Peyer's patch (tissue), 4 donors: ENCODE data around the gene PBX1. TPM values are rescaled to one million over a fixed set of nuclear protein-coding genes. Genes with fewer than 3 reads are reported as not detected.

Experiments
- DNase-seq, 3 donors: peaks; one replicate each; pipeline ENCODE4 v3.0.0-alpha.2; 2017 to 2019
- H3K27ac ChIP-seq, 4 donors: fragments of 200-600 bp; sonication (generic); one replicate each; pipeline ENCODE4 v1.5.1; 2016 to 2019
- H3K27me3 ChIP-seq, 2 donors: fragments of 200-600 bp; sonication (generic); one replicate each; pipeline ENCODE4 v1.5.1; 2019
- H3K36me3 ChIP-seq, 3 donors: fragments of 200-600 bp; sonication (generic); one replicate each; pipeline ENCODE4 v1.5.1; 2016 to 2019
- H3K4me1 ChIP-seq, 4 donors: fragments of 200-600 bp; sonication (generic); one replicate each; pipeline ENCODE4 v1.5.1; 2016 to 2019
- H3K4me3 ChIP-seq, 4 donors: fragments of 200-600 bp; sonication (generic); 1 replicate in 3 of 4; 2 replicates in 1 of 4; pipeline ENCODE4 v1.5.1; 2016 to 2019; ENCODE audit warnings: mild to moderate bottlenecking in 1 of 4
- H3K9me3 ChIP-seq, 4 donors: fragments of 200-600 bp; sonication (generic); one replicate each; pipeline ENCODE4 v1.5.1; 2016 to 2019; ENCODE audit warnings: mild to moderate bottlenecking in 1 of 4
- POLR2A ChIP-seq, 2 donors: fragments of 450-650 bp; IDR thresholded peaks; one replicate each; pipeline ENCODE4 v1.5.1; 2017; ENCODE audit warnings: antibody characterized with exemption in 2 of 2, mild to moderate bottlenecking in 2 of 2, moderate library complexity in 2 of 2
- total RNA-seq, 4 donors: library from RNA; depleted of rRNA; stranded (reverse); fragments of >200 nt; gene quantifications; one replicate each; pipeline ENCODE4 v1.1.0, GENCODE V29; 2016
- TF ChIP-seq, protein P1 (sequence below), 6 experiments: fragments of 450-650 bp in 4 of 6; fragments of 200-600 bp in 2 of 6; sonication (generic) in 1 of 6; IDR thresholded peaks; one replicate each; pipeline ENCODE4 v1.5.1; 2017 to 2019; ENCODE audit warnings: antibody characterized with exemption in 6 of 6, mild to moderate bottlenecking in 3 of 6, moderate library complexity in 1 of 6

Gene PBX1
- total RNA-seq, 4 donors from 2014 or later = 20.6 to 57.5 (median 40.4) TPM

DNA sequence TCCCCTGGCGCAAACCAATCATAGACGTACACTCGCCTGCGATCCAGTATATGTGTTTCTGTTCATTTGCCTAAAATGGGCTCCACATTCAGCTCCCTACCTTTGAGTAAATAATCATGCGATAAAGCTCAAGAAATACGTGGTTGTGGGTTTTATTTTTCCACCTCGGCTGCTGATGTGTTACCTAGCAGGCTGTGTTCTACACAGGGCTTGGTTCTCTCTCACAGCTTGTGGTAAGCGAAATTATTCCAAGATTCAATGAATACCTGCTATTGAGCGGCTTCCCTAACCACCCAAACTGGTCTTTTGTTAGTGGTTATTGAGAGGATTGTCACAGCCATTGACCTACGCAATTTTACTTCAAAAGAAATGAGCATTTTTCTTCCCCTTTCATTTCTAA, 180.2 kb downstream of the PBX1 start:
- no peak for DNase-seq
- peaks cover 0 to 13% (median 0%) of the 10 kb centered on the region in 4 donors for H3K4me1 ChIP-seq
- H3K36me3 ChIP-seq = no peaks in the 10 kb centered on the region
- H3K27ac ChIP-seq = no peak overlapping the region
- H3K9me3 ChIP-seq = no peaks in the 10 kb centered on the region
- no peak overlapping the region for H3K4me3 ChIP-seq
- TF ChIP-seq, protein P1, sequence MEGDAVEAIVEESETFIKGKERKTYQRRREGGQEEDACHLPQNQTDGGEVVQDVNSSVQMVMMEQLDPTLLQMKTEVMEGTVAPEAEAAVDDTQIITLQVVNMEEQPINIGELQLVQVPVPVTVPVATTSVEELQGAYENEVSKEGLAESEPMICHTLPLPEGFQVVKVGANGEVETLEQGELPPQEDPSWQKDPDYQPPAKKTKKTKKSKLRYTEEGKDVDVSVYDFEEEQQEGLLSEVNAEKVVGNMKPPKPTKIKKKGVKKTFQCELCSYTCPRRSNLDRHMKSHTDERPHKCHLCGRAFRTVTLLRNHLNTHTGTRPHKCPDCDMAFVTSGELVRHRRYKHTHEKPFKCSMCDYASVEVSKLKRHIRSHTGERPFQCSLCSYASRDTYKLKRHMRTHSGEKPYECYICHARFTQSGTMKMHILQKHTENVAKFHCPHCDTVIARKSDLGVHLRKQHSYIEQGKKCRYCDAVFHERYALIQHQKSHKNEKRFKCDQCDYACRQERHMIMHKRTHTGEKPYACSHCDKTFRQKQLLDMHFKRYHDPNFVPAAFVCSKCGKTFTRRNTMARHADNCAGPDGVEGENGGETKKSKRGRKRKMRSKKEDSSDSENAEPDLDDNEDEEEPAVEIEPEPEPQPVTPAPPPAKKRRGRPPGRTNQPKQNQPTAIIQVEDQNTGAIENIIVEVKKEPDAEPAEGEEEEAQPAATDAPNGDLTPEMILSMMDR (IDR thresholded peaks at IDR 0.05) = no peak
- TF ChIP-seq POLR2A (IDR thresholded peaks at IDR 0.05) = no peak
- H3K27me3 ChIP-seq = no peaks in the 10 kb centered on the region

DNA sequence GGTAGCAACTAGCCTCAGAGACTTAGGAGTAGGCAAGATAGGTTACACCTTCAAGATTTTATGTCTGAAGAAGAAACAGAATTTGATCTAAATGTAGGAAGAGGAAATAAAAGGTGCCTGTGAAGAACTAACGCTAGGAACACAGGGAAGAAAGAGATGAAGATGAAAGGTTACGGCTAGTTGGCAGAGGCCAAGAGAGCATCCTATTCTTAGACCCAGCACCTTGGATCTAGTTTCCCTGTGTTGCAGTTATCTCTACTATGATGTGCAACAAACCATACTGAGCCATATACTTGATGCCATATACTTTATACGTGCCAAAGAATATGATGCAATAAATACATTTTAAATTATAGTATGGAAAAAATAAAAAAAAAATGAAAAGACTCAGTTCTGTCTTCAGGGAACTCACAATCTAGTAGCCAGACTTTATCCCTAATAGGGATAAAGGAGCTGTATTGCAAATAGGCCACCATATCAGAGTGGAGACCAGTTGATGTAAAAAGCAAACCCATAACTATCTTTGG, 181.1 kb downstream of the PBX1 start:
- H3K4me3 ChIP-seq = no peak overlapping the region
- no peaks in the 10 kb centered on the region for H3K27me3 ChIP-seq
- no peak for TF ChIP-seq POLR2A (IDR thresholded peaks at IDR 0.05)
- TF ChIP-seq, protein P1 (IDR thresholded peaks at IDR 0.05) = no peak
- no peaks in the 10 kb centered on the region for H3K9me3 ChIP-seq
- peaks cover 0 to 13% (median 0%) of the 10 kb centered on the region in 4 donors for H3K4me1 ChIP-seq
- H3K36me3 ChIP-seq = no peaks in the 10 kb centered on the region
- no peak overlapping the region for H3K27ac ChIP-seq
- no peak for DNase-seq

DNA sequence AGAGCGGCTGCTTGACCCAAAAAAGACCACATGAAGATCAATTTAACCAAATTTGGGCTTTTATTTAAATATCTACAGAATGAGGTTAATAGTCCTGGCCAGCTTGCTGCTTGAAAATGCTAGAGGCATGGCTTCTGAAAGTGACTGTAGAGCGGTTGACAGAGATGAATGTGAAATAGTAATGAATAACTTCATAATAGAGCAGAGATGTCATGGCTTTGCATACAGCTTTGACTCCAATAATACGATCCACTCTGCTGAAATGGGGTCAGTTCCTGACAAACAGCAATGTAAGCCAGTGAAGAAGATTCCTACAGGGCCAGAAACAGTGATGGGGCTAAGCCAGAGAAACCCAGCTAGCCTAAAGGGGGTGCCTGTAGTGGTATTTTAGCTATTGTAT, 183.8 kb downstream of the PBX1 start:
- Histone ChIP-seq H3K4me3 (no peak overlapping the region), H3K36me3 (no peaks in the 10 kb centered on the region), H3K9me3 (no peaks in the 10 kb centered on the region), H3K27ac (no peak overlapping the region), H3K27me3 (no peaks in the 10 kb centered on the region), H3K4me1 (no peaks in the 10 kb centered on the region)
- no peak for DNase-seq
- no peak for TF ChIP-seq POLR2A (IDR thresholded peaks at IDR 0.05)

DNA sequence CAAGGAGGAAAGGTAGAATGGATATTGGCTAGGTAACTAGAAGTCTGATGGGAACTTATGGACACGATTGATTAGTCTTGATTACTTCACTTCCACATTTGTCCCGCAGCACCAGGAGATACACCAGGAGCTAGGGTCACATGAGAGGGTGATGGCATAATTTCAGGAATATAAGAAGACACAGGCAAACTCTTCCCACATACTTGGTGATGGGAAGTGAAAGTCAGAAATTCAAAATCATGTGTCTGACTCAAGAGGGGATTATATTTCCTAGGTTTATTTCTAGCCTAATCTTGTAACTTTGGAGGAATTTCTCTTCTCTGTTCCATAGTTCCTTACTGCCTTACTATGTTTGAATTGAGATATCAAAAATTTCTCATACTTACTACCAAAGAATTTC, 185.0 kb downstream of the PBX1 start:
- Histone ChIP-seq H3K36me3 (no peaks in the 10 kb centered on the region), H3K4me3 (no peak overlapping the region), H3K9me3 (no peaks in the 10 kb centered on the region), H3K27ac (no peak overlapping the region), H3K4me1 (no peaks in the 10 kb centered on the region), H3K27me3 (no peaks in the 10 kb centered on the region)
- no peak for TF ChIP-seq POLR2A (IDR thresholded peaks at IDR 0.05)
- TF ChIP-seq, protein P1 (IDR thresholded peaks at IDR 0.05) = no peak
- DNase-seq = no peak

GRCh38 chr1:164745736-164746135, 186.8 kb downstream of the PBX1 start:
- no peaks in the 10 kb centered on the region for H3K36me3 ChIP-seq
- DNase-seq = no peak
- H3K27me3 ChIP-seq = no peaks in the 10 kb centered on the region
- H3K4me3 ChIP-seq = no peak overlapping the region
- no peak overlapping the region for H3K27ac ChIP-seq
- H3K9me3 ChIP-seq = no peaks in the 10 kb centered on the region
- TF ChIP-seq POLR2A (IDR thresholded peaks at IDR 0.05) = no peak
- TF ChIP-seq, protein P1 (IDR thresholded peaks at IDR 0.05) = no peak
- no peaks in the 10 kb centered on the region for H3K4me1 ChIP-seq

GRCh38 chr1:164746632-164747031, 187.6 kb downstream of the PBX1 start:
- no peak overlapping the region for H3K4me3 ChIP-seq
- H3K36me3 ChIP-seq = no peaks in the 10 kb centered on the region
- no peak for TF ChIP-seq POLR2A (IDR thresholded peaks at IDR 0.05)
- TF ChIP-seq, protein P1 (IDR thresholded peaks at IDR 0.05) = no peak
- H3K27me3 ChIP-seq = no peaks in the 10 kb centered on the region
- H3K9me3 ChIP-seq = no peaks in the 10 kb centered on the region
- no peak overlapping the region for H3K27ac ChIP-seq
- H3K4me1 ChIP-seq = no peaks in the 10 kb centered on the region
- DNase-seq = no peak
